ENCODE measurements around the gene PACS2.

DNA sequence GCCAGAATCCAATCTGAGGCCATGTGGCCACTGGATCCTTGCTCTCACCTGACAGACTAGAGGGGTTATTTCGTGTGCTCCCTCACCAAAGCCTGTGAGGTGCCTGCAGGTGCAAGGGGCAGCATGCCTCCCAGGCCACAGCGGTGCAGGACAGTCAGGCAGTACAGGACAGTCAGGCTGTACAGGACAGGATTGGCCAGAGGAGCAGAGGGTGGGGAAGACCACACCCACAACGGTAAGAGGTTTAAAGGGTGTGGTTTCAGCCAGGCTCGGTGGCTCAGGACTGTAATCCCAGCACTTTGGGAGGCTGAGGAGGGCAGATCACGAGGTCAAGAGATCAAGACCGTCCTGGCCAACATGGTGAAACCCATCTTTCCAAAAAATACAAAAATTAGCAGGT is 10.6 kb upstream of the PACS2 start:
- TF ChIP-seq, protein P1, sequence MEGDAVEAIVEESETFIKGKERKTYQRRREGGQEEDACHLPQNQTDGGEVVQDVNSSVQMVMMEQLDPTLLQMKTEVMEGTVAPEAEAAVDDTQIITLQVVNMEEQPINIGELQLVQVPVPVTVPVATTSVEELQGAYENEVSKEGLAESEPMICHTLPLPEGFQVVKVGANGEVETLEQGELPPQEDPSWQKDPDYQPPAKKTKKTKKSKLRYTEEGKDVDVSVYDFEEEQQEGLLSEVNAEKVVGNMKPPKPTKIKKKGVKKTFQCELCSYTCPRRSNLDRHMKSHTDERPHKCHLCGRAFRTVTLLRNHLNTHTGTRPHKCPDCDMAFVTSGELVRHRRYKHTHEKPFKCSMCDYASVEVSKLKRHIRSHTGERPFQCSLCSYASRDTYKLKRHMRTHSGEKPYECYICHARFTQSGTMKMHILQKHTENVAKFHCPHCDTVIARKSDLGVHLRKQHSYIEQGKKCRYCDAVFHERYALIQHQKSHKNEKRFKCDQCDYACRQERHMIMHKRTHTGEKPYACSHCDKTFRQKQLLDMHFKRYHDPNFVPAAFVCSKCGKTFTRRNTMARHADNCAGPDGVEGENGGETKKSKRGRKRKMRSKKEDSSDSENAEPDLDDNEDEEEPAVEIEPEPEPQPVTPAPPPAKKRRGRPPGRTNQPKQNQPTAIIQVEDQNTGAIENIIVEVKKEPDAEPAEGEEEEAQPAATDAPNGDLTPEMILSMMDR (conservative IDR thresholded peaks at IDR 0.05) = no peak
- TF ChIP-seq EZH2 (IDR thresholded peaks at IDR 0.05; ENCODE audit: low read depth) = no peak

All from PC-9 (cell line).